Measurements from ENCODE around the gene ATG16L2. TPM values are rescaled to one million over a fixed set of nuclear protein-coding genes. Genes with fewer than 3 reads are reported as not detected.
A peak's percentile ranks its signal among the peaks of the same experiment; 100 is the strongest.

Gene ATG16L2
- total RNA-seq, 3 donors from 2014 or later: 37.7 to 64.3 (median 52.5) TPM

- H3K9me3 ChIP-seq: no peaks in the 10 kb centered on the region
- H3K36me3 ChIP-seq (ENCODE audit: low read depth): no peaks in the 10 kb centered on the region
- DNase-seq (peak in 2 of 3 donors; percentile 48 to 54), ATAC-seq (peak; percentile 1)
- TF ChIP-seq, protein P1, sequence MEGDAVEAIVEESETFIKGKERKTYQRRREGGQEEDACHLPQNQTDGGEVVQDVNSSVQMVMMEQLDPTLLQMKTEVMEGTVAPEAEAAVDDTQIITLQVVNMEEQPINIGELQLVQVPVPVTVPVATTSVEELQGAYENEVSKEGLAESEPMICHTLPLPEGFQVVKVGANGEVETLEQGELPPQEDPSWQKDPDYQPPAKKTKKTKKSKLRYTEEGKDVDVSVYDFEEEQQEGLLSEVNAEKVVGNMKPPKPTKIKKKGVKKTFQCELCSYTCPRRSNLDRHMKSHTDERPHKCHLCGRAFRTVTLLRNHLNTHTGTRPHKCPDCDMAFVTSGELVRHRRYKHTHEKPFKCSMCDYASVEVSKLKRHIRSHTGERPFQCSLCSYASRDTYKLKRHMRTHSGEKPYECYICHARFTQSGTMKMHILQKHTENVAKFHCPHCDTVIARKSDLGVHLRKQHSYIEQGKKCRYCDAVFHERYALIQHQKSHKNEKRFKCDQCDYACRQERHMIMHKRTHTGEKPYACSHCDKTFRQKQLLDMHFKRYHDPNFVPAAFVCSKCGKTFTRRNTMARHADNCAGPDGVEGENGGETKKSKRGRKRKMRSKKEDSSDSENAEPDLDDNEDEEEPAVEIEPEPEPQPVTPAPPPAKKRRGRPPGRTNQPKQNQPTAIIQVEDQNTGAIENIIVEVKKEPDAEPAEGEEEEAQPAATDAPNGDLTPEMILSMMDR (IDR thresholded peaks at IDR 0.05): no peak
- intact Hi-C loops (cut with DNase I, micrococcal nuclease): no loop called here
- no peak overlapping the region for H3K4me3 ChIP-seq
- H3K4me1 ChIP-seq (ENCODE audit: low read depth): peaks cover 41% of the 10 kb centered on the region
Measured at GRCh38 chr11:72777755-72778278, 36.4 kb upstream of the ATG16L2 start.

GRCh38 chr11:72778535-72779494 is 35.4 kb upstream of the ATG16L2 start:
- Histone ChIP-seq H3K4me3 (no peak overlapping the region), H3K36me3 (ENCODE audit: low read depth) (no peaks in the 10 kb centered on the region), H3K4me1 (ENCODE audit: low read depth) (peaks cover 43% of the 10 kb centered on the region), H3K9me3 (no peaks in the 10 kb centered on the region)
- intact Hi-C loops (cut with DNase I, micrococcal nuclease): no loop called here
- DNase-seq (peak; percentile 66 to 83 (median 68)), ATAC-seq (peak; percentile 54)
- TF ChIP-seq, protein P1 (IDR thresholded peaks at IDR 0.05): no peak

GRCh38 chr11:72779495-72780128 is 34.6 kb upstream of the ATG16L2 start:
- DNase-seq: peak in 2 of 3 donors; percentile 22 to 33
- Histone ChIP-seq H3K4me1 (ENCODE audit: low read depth) (peaks cover 44% of the 10 kb centered on the region), H3K36me3 (ENCODE audit: low read depth) (no peaks in the 10 kb centered on the region), H3K9me3 (no peaks in the 10 kb centered on the region), H3K4me3 (peak overlapping the region; percentile 72)
- intact Hi-C loops (cut with DNase I, micrococcal nuclease): no loop called here
- no peak for ATAC-seq
- TF ChIP-seq, protein P1 (IDR thresholded peaks at IDR 0.05): no peak

GRCh38 chr11:72780296-72781062 is 33.7 kb upstream of the ATG16L2 start:
- Histone ChIP-seq H3K9me3 (no peaks in the 10 kb centered on the region), H3K4me1 (ENCODE audit: low read depth) (peaks cover 51% of the 10 kb centered on the region), H3K4me3 (peak overlapping the region; percentile 72), H3K36me3 (ENCODE audit: low read depth) (no peaks in the 10 kb centered on the region)
- TF ChIP-seq, protein P1 (IDR thresholded peaks at IDR 0.05): no peak
- ATAC-seq (no peak), DNase-seq (peak in 2 of 3 donors; percentile 49 to 52)
- intact Hi-C loops (cut with DNase I, micrococcal nuclease): no loop called here

GRCh38 chr11:72781063-72781312 is 33.2 kb upstream of the ATG16L2 start:
- TF ChIP-seq, protein P1 (IDR thresholded peaks at IDR 0.05): no peak
- DNase-seq (peak in 1 of 3 donors; percentile 64), ATAC-seq (no peak)
- intact Hi-C loops (cut with DNase I, micrococcal nuclease): no loop called here
- H3K36me3 ChIP-seq (ENCODE audit: low read depth): no peaks in the 10 kb centered on the region
- no peaks in the 10 kb centered on the region for H3K9me3 ChIP-seq
- peak overlapping the region; percentile 72 for H3K4me3 ChIP-seq
- H3K4me1 ChIP-seq (ENCODE audit: low read depth): peaks cover 56% of the 10 kb centered on the region

Measured in mucosa of descending colon (tissue), 3 donors.